Activated CD8-positive, alpha-beta memory T cell treated with anti-CD3 and anti-CD28 coated beads for 48 hours (primary cell): ENCODE measurements around the gene DCUN1D3.
"Not testable (repeated sequence)": the region's sequence is repeated elsewhere in the genome, so short reads cannot be mapped to it uniquely, and the experiment has no call there.

ENCODE experiments used
- DNase-seq, 3 experiments: peaks; one replicate each; pipeline ENCODE4 v3.0.0-alpha.2; 2020; ENCODE audit warnings: low read depth in 2 of 3, low spot score in 2 of 3

DCUN1D3 gene

DNA sequence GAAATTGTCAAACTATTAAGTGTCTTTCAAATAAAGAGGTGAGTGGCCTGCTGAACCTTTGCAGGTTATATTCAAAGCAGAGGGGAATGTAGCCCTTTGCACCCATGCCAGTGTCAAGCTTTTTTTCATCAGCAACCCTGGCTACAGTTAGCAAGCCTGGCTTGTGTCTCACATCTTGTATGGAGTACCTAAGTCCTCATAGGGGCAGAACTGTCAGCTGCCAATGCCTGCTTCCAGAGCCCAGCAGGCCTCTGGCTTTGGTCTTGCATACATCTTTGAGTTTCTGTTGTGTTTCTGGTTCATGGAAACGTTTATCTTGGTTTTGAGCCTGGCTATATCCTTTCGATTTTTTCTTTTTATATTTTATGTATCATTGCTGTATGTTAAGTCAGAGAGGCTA, 67.1 kb downstream of the DCUN1D3 start:
- no peak for DNase-seq

DNA sequence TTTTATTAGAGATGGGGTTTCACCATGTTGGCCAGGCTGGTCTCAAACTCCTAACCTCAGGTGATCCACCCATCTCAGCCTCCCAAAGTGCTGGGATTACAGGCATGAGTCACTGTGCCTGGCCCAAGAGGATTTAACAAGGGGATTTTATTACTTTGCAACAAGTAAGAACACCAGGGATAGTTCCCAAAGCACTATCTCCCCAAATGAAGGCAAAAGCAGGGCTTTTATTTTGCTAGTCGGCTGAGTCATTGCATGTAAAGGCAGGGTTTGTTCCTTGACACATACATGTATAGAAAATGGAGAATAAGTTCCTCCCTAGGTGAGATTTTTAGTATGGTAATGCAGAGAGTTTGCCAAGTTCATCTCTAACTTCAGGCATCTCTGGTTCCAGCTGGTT, 69.8 kb downstream of the DCUN1D3 start:
- no peak for DNase-seq

DNA sequence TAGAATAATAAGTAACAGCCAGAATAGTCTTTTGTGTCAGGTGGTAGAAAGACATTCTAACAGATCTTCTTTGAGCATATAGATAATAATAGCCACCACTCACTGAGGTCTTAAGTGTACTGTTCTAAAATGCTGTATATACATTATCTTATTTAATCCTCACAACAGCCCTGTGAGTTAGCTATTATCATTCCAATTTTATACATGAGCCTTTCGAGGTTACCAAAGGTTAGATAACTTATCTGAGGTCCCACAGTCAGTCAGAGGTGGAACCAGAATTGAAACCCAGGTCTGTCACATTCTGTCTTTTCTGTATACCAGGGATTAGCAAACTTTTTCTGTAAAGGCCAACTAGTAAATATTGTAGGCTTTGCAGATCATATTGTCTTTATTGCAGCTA, 70.6 kb downstream of the DCUN1D3 start:
- no peak for DNase-seq

DNA sequence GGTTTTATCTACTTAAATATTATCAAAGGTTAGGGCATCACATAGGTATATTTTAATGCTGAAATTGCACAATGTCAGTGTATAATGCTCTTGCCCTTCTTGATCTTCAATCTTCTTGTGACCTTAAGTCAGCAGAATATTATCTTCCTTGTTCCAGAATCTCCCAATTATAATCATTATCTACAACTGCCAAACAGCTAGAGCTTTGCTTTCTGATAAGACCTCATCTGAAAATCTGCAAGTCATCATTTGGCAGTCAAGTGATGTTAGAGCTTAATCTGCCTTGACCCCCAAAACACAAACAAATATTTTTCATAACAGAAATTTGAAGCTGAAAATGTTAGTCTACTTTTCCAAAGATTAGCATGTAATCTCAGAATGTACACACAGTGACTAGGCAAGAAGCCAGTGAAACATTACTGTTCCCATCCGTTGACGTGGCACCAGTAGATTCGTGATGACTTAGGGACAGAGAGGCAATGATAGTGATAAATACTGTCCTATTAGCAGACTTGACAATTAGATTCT, 74.1 kb downstream of the DCUN1D3 start:
- no peak for DNase-seq

DNA sequence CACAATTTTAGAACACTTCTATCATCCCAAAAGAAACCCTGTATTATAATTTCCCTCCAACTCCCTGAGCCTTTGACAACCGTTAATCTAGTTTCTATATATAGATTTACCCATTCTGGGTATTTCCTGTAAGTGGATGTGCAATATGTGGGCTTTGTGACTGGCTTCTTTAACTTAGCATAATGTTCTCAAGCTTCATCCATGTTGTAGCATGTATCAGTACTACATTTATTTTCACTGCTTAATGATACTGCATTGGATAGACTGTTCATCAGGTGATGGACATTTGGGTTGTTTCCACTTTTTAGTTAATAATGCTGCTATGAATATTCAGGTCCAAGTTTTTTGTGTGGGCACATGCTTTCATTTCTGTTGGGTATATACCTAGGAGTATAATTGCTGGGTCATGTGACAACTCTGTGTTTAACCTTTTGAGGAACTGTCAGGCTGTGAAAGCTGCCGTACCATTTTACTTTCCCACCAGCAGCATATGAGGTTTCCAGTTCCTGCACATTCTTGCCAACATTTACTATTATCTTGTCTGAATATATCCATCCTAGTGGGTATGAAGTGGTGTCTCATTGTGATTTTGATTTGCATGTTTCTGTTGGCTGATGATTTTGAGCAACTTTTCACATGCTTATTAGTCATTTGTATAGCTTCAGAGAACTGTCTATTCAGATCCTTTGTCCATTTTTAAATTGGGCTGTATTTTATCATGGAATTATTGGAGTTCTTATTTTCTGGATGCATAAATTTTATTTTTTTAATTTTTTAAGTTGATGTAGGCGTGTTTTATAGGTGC, 77.4 kb downstream of the DCUN1D3 start:
- DNase-seq, result no peak

DNA sequence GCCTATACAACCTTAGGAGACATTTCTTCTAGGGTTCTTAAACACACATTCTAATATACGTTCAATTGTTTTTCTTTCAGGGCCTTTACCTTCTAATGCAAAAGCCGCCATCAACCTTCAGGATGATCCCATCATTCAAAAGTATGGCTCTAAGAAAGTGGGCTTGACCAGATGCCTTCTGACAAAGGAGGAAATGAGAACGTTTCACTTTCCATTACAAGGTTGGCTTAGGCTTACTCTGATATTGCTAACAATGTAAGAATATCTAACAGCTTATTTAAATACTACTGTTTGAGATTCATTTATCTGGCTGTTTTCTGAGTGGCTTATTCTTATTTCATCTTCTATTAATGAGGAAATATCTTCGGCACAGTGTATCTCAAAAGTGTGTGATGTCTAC, 78.5 kb downstream of the DCUN1D3 start:
- no peak for DNase-seq

DNA sequence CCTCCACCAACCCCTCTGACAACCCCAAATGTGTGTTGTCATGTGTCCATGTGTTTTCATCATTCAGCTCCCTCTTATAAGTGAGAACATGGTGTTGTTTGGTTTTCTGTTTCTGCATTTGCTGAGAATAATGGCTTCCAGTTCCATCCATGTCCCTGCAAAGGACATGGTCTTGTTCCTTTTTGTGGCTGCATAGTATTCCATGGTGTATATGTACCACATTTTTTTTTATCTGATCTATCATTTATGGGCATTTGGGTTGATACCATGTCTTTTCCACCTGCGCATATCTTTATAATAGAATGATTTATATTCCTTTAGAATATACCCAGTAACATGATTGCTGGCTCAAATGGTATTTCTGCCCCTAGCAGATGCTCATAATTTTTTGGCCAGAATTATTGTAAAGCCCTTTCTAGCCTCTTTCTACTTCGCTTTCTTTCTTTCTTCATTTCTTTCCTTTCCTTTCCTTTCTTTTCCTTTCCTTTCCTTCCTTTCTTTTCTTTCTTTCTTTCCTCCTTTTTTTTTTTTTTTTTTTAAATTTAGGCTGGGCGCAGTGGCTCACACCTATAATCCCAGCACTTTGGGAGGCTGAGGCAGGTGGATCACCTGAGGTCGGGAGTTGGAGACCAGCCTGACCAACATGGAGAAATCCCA, 81.1 kb downstream of the DCUN1D3 start:
- no peak for DNase-seq

DNA sequence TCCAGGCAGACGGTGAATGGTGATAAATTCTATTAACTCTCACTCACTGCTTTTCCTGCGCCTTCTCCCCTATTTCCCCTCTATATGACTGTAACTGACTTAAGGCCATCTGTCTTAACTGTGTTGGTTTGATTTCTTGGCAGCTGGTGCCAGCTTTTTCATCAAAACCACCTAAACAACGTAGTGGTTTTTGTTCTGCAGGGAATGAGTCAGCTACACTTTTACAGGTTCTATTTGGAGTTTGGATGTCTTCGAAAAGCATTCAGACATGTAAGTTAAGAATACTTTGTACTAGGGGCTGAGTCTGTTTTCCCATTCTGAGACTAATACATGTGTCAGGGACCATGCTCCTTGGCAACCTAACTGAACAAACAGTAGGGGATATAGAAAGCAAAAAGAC, 85.4 kb downstream of the DCUN1D3 start:
- DNase-seq, result no peak

DNA sequence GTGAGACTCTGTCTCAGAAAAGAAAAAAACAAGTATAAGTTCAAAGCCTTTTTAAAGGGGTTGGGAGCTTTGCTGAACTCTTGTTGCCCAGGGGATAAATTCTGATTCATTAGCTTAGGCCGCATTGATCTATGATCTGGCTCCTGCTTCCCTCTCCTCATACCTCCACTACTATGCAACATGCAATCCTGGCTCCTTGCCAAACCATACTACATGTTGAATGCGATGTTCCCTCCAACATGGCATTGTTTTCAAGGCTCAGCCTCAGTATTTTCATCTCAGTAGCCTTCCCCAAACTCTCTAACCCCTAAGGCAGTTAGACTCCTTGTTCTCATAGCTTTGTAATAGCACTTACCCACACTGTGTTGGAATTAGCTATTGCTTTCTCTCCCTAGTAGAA, 87.6 kb downstream of the DCUN1D3 start:
- no peak for DNase-seq

DNA sequence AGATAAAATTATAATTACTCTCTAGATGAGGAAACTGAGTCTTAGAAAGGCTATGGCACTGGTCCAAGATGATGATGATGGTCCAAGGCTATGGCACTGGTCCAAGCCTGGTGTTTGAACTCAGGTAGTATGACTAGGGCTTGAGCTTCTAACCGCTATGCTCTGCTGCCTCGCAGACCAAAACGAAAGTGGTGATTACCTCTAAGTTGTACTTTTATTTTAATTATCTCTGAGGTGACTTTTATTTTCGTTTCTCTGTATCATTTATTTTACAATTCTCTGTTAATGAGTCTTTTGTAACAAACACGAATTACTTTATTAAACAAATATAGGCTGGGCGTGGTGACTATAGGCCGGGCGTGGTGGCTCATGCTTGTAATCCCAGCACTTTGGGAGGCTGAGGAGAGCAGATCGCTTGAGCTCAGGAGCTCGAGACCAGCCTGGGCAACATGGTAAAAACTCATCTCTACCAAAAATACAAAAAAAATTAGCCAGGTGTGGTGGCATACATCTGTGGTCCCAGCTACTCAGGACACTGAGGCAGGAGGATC, 88.2 kb downstream of the DCUN1D3 start:
- no peak for DNase-seq

DNA sequence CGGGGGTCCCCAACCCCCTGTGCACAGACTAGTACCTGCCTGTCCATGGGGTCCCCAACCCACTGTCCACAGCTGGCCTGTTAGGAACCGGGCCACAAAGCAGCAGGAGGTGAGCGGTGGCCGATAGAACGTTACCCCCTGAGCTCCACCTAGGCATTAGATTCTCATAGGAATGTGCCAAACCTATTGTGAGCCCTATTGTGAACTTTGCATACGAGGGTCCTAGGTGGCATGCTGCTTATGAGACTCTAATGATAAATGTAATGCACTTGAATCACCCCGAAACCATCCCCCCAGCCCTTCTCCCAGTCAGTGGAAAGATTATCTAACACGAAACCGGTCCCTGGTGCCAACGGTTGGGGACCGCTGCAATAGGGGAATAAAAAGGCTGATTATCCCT, 92.3 kb downstream of the DCUN1D3 start:
- no peak for DNase-seq

DNA sequence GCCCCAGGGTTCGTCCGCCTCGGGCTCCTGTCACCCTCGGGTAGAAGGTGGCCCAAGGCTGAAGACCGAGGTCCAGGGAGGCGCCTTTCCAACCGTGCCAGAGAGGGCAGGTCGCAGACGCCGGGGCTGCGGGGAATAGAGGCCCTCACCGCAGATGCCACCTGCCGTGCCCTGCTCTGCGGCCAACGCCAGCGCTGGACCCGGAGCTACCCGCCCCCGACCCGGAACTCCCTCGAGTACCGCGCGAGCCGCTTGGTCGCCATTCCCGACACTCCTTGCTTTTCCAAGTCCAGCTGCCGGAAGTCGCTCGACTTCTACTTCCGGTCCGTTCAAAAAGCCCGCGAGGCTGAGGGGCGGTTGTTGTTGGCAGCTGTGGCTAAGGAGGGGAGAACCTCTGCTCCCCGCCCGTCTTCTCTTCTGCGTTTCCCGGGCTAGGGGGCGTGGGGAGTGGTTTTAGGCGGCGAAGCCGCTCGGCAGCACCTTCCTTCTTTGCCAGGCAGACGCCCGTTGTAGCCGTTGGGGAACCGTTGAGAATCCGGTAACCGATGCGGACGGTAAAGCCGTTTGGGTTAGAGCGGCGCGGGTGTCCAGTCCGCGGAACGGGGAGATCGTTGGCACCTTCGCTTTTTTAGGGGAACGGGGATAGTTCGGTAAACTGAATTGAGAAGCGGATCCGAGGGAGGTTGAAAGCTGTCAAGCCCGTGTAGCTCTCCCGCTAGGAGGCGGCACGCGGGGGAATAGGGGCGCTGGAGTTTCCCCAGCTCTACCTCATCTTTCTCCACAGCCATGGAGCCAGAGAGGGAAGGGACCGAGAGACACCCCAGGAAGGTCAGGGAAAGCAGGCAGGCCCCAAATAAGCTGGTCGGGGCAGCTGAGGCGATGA, 93.7 kb downstream of the DCUN1D3 start, which contains the start of the genes ERI2 and REXO5:
ERI2 (minus strand) TSS at position 305 of the 883 bp plus-strand sequence; CDS start at position 263, 42 bp downstream.
REXO5 (plus strand) TSS at position 360 of the 883 bp plus-strand sequence; CDS start at position 787, 427 bp downstream.
- peak; percentile 57 to 66 (median 61) for DNase-seq

DNA sequence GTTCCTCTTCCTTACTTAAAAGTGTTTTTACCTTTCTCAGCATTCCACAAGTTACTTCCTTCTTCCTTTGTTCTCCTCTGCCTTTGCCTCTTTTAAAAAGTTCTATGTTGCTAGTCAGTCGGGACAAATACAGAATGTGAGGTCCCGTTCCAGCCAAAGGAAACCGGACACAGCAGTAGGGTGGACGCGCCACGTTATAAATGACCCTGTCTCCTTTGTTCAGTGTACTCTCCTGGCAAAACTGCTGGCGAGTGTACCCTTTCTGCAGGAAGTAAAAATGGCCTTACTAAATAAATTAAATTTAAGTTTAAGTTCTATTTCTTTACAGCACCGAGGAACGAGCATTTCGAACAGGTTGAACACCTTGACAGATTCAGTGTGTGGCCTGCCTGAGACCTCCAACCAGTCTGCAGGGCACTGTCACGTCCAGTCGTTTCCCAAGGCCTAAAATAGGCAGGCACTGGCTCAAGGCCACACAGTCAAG, 94.4 kb downstream of the DCUN1D3 start:
- DNase-seq, result not testable (repeated sequence)
